ENCODE data around the gene C2CD4A.

DNA sequence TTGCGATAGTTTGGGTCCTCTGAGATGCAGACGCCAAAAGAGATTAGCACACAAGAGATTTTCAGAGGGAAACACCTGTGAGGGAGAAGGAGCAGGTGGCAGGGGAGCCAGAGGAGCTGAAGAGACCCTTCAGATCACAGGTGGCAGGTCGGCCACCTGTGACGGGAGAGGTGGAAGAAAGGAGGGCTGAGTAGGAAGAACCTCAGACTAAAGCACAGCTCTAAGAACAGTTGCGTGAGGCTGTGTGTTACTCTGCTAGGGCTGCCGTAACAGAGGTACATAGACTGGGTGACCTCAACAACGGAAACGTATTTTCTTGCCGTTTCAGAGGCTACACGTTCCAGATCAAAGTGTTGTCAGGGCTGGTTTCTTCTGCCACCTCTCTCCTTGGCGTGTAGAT, 38.5 kb downstream of the C2CD4A start:
- TF ChIP-seq, protein P1, sequence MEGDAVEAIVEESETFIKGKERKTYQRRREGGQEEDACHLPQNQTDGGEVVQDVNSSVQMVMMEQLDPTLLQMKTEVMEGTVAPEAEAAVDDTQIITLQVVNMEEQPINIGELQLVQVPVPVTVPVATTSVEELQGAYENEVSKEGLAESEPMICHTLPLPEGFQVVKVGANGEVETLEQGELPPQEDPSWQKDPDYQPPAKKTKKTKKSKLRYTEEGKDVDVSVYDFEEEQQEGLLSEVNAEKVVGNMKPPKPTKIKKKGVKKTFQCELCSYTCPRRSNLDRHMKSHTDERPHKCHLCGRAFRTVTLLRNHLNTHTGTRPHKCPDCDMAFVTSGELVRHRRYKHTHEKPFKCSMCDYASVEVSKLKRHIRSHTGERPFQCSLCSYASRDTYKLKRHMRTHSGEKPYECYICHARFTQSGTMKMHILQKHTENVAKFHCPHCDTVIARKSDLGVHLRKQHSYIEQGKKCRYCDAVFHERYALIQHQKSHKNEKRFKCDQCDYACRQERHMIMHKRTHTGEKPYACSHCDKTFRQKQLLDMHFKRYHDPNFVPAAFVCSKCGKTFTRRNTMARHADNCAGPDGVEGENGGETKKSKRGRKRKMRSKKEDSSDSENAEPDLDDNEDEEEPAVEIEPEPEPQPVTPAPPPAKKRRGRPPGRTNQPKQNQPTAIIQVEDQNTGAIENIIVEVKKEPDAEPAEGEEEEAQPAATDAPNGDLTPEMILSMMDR (IDR thresholded peaks at IDR 0.05) = no peak
- TF ChIP-seq ZFX (IDR thresholded peaks at IDR 0.05; ENCODE audit: borderline replicate concordance) = no peak
